PFSK-1 (cell line): ENCODE results near the gene ZBTB43.

Experiments used
- POLR2AphosphoS5 ChIP-seq: IDR thresholded peaks from 2 replicates; pipeline ENCODE4 v1.6.1; 2012; ENCODE audit warnings: low read depth, mild to moderate bottlenecking, control low read depth, low read length, moderate library complexity
- SIN3A ChIP-seq: IDR thresholded peaks from 2 replicates; pipeline ENCODE4 v1.6.1; 2012; ENCODE audit warnings: mild to moderate bottlenecking, low read length, moderate library complexity, borderline replicate concordance; ENCODE audit not compliant: insufficient read depth
- TAF1 ChIP-seq: IDR thresholded peaks from 2 replicates; pipeline ENCODE4 v1.6.1; 2012; ENCODE audit warnings: low read length, control low read depth, borderline replicate concordance; ENCODE audit not compliant: insufficient read depth
- TF ChIP-seq, protein P1 (sequence below), 2 experiments: IDR thresholded peaks; 2 replicates each; pipeline versions ENCODE4 v1.6.1 to v1.8.0; 2011 to 2012; ENCODE audit warnings: low read depth in 2 of 2, low read length in 2 of 2, control low read depth in 1 of 2, inconsistent platforms in 1 of 2, mild to moderate bottlenecking in 1 of 2, moderate library complexity in 1 of 2; ENCODE audit not compliant: insufficient read depth in 1 of 2

DNA sequence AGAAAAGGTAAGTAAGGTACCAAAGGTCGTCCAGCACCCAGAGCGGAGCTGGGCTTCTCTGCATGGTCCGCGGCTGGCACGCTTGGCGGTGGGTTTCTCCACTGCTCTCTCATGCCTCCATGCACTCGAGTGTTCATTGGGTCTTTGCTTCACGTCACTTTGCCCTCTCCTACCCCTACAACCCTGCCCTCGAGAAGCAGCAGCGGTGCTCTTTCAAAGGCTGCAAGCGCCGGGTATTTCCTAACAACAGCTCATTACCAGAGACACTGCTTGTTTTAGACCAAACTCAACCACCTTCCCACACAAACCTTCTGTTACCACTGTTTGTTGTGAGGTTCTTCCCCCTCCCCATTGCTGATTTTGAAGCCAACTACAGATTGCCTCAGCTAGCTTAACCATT, 34.1 kb downstream of the ZBTB43 start:
- TF ChIP-seq TAF1 = no peak
- TF ChIP-seq POLR2AphosphoS5 = no peak
- TF ChIP-seq, protein P1, sequence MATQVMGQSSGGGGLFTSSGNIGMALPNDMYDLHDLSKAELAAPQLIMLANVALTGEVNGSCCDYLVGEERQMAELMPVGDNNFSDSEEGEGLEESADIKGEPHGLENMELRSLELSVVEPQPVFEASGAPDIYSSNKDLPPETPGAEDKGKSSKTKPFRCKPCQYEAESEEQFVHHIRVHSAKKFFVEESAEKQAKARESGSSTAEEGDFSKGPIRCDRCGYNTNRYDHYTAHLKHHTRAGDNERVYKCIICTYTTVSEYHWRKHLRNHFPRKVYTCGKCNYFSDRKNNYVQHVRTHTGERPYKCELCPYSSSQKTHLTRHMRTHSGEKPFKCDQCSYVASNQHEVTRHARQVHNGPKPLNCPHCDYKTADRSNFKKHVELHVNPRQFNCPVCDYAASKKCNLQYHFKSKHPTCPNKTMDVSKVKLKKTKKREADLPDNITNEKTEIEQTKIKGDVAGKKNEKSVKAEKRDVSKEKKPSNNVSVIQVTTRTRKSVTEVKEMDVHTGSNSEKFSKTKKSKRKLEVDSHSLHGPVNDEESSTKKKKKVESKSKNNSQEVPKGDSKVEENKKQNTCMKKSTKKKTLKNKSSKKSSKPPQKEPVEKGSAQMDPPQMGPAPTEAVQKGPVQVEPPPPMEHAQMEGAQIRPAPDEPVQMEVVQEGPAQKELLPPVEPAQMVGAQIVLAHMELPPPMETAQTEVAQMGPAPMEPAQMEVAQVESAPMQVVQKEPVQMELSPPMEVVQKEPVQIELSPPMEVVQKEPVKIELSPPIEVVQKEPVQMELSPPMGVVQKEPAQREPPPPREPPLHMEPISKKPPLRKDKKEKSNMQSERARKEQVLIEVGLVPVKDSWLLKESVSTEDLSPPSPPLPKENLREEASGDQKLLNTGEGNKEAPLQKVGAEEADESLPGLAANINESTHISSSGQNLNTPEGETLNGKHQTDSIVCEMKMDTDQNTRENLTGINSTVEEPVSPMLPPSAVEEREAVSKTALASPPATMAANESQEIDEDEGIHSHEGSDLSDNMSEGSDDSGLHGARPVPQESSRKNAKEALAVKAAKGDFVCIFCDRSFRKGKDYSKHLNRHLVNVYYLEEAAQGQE (IDR thresholded peaks at IDR 0.05; ENCODE audit: insufficient read depth in 1 of 2, low read depth in 2 of 2, low read length in 2 of 2) = no peak
- TF ChIP-seq SIN3A = no peak
